Measurements from ENCODE around the gene TOX2.

Gene TOX2

GRCh38 chr20:43963233-43963632 is 48.6 kb downstream of the TOX2 start:
- in situ Hi-C loops (cut with MboI; ENCODE audit: low pct_unique_long_range_greater_than_20kb, low sequenced_read_pairs, unreplicated experiment), result no loop called here
- no peak for TF ChIP-seq CTCF (IDR thresholded peaks at IDR 0.05; ENCODE audit: extremely low read depth, insufficient read depth, missing control alignments)
- DNase-seq (ENCODE audit: low spot score), result no peak

- in situ Hi-C loops (cut with MboI; ENCODE audit: low pct_unique_long_range_greater_than_20kb, low sequenced_read_pairs, unreplicated experiment), result no loop called here
- no peak for DNase-seq (ENCODE audit: low spot score)
- no peak for TF ChIP-seq CTCF (IDR thresholded peaks at IDR 0.05; ENCODE audit: extremely low read depth, insufficient read depth, missing control alignments)
These were observed 49.5 kb downstream of the TOX2 start for GRCh38 chr20:43963872-43964791.

GRCh38 chr20:43968341-43969000 is 53.8 kb downstream of the TOX2 start:
- in situ Hi-C loops (cut with MboI; ENCODE audit: low pct_unique_long_range_greater_than_20kb, low sequenced_read_pairs, unreplicated experiment), result no loop called here
- TF ChIP-seq CTCF (IDR thresholded peaks at IDR 0.05; ENCODE audit: extremely low read depth, insufficient read depth, missing control alignments), result no peak
- DNase-seq (ENCODE audit: low spot score), result no peak

GRCh38 chr20:43969028-43969447 is 54.4 kb downstream of the TOX2 start:
- in situ Hi-C loops (cut with MboI; ENCODE audit: low pct_unique_long_range_greater_than_20kb, low sequenced_read_pairs, unreplicated experiment), result no loop called here
- TF ChIP-seq CTCF (IDR thresholded peaks at IDR 0.05; ENCODE audit: extremely low read depth, insufficient read depth, missing control alignments), result no peak
- DNase-seq (ENCODE audit: low spot score), result no peak

GRCh38 chr20:43969501-43970182 is 55.0 kb downstream of the TOX2 start:
- no peak for DNase-seq (ENCODE audit: low spot score)
- in situ Hi-C loops (cut with MboI; ENCODE audit: low pct_unique_long_range_greater_than_20kb, low sequenced_read_pairs, unreplicated experiment), result no loop called here
- TF ChIP-seq CTCF (IDR thresholded peaks at IDR 0.05; ENCODE audit: extremely low read depth, insufficient read depth, missing control alignments), result no peak

GRCh38 chr20:43971267-43971666 is 56.6 kb downstream of the TOX2 start:
- in situ Hi-C loops (cut with MboI; ENCODE audit: low pct_unique_long_range_greater_than_20kb, low sequenced_read_pairs, unreplicated experiment), result no loop called here

More at GRCh38 chr20:43971267-43971666, 56.6 kb downstream of the TOX2 start:
- TF ChIP-seq CTCF (IDR thresholded peaks at IDR 0.05; ENCODE audit: extremely low read depth, insufficient read depth, missing control alignments), result no peak
- no peak for DNase-seq (ENCODE audit: low spot score)

All from GM13977 (cell line).